Measurements from ENCODE around the gene EFCC1.

The EFCC1 gene

DNA sequence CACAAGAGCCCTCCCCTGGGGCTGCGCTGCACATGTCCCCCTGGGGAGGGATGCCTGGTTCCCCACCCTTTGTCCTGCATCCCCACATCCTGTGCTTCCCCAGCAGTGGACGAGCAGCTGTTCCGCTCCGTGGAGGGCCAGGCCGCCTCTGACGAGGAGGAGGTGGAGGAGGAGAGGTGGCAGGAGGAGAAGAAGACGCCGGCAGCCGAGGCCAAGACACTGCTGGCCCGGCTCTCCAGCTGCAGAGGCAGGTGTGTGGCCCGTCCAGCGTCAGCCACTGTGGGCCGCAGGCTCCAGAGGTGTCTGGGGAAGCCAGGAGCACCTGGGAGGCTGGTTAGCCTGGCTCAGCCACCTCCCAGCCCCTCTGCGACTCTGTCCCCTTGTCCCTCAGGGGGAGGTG is 31.6 kb downstream of the EFCC1 start:
- DNase-seq (ENCODE audit: low spot score) = no peak

DNA sequence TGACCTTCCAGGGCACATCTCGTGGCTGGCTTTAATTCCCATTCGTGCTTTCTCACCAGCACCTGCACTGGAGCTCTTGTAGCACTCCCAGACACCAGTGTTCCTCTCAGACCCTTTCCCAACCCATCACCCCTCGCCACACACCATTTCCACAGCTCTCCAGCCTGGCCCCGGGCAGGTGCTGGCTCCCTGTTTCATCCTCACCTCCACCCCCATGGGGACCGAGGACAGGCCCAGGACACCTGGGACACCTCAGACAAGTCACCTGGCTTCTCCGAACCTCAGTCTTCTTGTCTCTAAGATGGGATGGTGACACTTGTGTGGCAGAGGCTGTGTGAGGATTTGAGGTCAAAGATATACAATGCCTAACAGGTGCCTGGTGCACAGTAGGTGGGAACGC is 32.0 kb downstream of the EFCC1 start:
- DNase-seq (ENCODE audit: low spot score) = no peak

DNA sequence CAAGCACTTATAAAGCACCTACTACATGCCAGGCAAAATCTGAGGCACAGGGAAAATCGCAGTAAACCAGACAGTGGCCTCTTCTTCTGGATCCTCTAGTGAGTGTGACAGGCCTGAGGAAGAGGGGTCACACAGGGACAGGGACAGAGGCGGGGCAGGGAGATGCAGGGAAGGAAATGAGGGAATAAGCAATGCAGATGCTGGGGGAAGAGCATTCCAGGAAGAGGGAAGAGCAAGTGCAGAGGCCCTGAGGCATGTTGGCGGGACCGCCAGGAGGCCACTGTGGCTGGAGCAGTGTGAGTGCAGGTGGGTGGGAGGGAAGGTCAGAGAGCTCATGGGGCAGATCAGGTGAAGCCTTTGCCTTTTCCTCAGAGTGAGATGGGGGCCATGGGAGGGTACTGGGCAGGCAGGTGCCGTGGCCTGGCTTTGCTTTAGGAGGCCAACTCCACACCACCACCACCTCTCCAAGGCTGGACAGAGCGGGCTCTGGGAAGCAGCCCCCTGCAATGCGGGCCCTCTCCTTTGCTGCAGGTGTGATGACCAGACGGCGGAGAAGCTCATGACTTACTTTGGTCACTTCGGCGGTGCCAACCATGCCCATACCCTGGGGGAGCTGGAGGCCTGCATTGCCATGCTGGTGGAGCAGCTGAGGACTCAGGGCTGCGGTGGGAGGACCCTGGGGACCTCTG is 32.7 kb downstream of the EFCC1 start:
- no peak for DNase-seq (ENCODE audit: low spot score)

DNA sequence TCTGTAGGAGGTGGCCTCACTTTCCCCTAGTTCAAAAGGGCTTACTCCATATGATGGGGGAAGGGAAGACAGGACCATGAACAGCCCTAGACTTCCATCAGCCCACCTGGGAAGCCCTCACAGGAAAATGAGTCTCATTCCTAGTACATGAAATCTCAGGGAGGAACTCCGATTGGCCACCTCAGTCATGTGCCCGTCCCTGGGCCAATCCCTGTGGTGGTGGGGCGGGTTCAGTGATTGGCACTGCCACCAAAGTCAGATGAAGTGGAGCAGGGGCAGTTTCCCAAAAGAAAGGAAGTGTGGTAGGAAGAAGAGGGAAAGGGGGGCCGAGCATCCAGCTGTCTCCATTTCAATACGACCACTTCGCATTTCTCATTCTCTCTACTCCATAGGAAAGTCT is 33.5 kb downstream of the EFCC1 start:
- no peak for DNase-seq (ENCODE audit: low spot score)

DNA sequence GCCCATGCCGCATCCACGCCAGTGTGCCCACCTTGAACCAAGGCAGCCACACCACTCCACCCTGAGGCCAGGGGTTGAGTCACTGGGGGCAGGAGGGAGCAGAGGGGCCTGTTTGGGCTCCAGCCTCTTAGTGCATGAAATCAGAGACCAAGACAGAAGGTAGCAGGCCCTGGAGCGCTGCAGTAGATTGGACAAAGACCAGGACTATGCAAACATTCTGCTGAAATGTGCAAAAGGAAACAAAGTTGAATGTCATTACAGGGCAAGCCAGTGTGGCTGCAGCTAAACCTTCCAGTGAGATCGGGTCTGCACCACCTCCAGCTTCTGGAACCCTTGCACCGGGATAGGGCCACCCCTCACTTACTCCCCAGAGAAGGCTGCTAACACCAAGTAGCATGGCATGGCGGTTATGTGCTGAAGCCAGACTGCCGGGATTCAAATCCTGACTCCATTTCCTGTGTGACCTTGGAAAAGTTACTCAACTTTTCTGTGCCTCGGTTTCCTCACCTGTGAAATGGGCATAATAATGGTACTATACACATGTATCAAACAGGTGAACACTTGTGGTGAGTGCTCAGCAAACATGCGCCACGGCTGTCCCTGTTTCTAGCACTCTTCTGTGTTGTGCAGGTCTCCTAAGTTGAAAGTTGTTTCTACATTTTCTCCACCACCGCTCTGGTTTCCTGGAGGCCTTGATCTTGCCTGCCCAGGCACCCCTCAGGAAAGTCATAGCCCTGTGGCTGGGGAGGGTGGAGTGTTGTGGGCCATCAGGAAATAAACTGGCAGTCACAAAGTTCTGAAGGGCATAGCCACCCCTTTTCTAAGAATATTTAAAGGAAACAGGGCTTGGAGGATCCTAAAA is 34.5 kb downstream of the EFCC1 start:
- no peak for DNase-seq (ENCODE audit: low spot score)

DNA sequence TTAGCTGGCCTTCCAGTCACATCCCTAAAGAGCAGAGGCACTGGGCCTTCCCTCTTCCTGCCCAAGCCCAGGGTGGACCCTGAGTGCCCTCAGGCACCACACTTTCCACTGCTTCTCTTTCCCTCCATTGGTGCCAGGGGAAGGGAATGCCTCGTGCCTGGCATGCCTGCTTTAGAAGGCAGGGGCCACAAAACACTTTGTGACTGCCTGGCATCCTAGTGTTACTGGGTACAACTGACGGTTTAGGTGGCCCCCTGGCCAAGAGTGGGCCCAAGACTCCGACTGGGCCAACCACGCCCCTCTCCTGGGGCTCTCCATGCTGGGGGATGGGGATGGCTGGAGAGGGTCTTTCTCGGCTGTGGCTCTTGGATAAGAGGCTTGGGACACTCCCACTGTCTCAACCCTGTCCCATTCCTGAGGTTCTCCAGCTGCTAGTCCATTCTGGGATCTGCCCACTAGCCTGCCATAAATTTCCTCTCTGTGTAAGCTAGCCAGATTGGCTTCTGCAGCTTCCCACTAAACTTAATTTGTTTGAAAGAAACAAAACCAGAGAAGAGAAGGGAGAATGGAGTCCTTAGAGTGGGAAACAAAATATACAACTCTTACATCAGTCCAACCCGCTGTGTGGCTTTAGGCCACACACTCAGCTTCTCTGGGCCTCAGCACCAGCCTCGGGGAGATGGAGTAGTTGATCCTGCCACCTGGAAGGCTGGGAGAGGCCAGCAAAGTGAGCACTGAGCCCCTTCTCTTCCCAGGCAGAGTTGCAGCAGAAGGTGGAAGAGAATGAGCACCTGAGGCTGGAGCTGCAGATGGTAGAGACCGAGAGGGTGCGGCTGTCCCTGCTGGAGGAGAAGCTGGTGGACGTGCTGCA is 35.4 kb downstream of the EFCC1 start:
- DNase-seq (ENCODE audit: low spot score) = no peak

GRCh38 chr3:129037093-129037419 is 36.0 kb downstream of the EFCC1 start:
- no peak for DNase-seq (ENCODE audit: low spot score)

DNA sequence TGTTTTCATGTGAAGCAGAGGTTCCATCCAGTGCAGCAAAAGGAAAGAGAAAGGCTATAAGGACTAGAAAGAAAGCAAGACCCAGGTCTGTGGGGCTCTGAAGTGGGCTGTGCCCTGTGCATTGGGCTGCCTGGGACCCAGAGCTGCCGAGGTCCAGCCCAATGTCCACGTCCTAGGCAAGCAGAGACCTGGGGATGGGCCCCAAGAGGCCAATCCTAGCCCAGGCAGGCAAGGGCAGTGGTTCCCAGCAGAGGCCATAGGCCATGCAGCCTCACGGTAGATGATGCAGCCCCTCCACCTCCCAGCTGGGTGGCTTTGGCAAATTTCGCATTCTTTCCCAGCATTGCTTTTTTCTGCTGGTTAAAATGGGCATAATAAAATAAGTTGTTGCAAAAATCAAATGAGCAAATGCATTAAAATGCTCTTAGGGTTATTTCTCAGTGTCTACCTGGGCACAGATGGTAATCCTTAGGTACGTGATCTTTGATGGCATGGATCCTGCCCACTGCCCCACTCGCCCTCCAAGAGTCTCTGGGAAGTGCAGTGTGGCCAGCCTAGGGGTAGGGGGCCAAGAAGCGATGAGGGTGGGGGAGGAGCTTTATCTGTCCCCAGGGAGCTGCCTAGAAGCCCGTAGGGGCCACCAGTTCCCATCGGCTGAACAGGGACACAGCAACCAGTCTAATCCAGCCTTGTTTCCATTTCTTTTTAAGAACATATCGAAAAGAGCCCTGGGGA is 37.2 kb downstream of the EFCC1 start:
- DNase-seq (ENCODE audit: low spot score) = no peak

DNA sequence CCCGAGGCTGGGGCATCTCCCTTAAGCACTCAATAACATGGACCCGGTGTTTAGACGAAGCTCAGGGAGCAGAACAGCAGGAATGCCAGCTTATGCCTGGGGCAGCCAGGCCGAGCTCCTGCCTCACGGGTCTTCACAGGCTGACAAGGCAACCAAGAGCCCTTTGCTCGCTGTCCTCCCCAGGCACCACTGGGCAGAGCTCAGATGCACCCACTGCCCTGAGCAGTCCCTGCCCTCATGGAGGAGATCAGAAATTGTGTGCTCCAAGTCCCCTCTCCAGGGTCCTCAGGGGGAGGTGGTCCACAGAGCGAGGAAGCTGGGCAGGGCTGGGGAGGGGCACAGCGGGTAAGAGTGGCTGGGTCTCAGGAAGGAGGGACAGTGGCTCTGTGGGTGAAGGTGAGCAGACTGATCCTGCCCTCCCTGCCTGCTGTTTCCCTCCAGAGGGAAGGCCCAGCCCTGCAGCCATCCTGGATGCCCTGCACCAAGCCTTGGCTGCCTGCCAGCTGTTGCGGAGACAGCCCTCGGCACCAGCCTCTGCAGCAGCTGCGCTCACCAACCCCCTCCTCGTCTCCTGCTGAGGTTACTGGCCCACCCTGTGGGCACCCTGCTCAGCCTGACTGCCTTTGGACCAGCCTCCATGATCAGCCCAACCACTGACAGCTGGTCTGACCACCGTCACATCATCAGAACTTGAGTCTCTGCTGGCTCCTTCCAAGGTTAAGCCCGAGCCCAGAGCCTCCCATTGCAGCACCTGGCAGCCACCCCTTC is 38.4 kb downstream of the EFCC1 start:
- DNase-seq (ENCODE audit: low spot score) = no peak

- no peak for DNase-seq (ENCODE audit: low spot score)
Measured at GRCh38 chr3:129040039-129040336, 38.9 kb downstream of the EFCC1 start.

- no peak for DNase-seq (ENCODE audit: low spot score)
Measured at GRCh38 chr3:129040579-129041300, 39.6 kb downstream of the EFCC1 start.

DNA sequence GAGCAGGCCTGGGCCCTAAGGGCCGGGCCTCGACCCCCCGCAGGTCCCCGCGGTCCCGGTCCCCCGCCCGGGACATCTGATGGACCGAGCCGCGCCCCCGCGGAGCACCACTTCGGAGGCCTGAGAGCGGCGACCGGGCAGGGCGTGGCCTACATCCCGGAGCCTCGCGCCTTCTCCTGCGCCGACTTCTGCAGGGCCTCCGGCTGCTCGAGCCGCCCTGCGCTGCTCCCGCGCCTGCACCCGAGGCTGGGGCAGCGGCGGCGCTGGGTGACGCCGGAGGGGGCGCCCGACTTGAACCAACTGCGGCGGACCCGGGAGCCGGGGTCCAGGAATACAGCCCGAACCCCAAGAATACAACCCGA is 44.6 kb downstream of the EFCC1 start:
- DNase-seq (ENCODE audit: low spot score) = no peak

GRCh38 chr3:129046037-129046731 is 45.1 kb downstream of the EFCC1 start:
- no peak for DNase-seq (ENCODE audit: low spot score)

- no peak for DNase-seq (ENCODE audit: low spot score)
Measured at GRCh38 chr3:129046732-129047552, 45.8 kb downstream of the EFCC1 start.

- no peak for DNase-seq (ENCODE audit: low spot score)
Measured at GRCh38 chr3:129047553-129047839, 46.4 kb downstream of the EFCC1 start.

- no peak for DNase-seq (ENCODE audit: low spot score)
Measured at GRCh38 chr3:129050556-129051295, 49.6 kb downstream of the EFCC1 start.

DNA sequence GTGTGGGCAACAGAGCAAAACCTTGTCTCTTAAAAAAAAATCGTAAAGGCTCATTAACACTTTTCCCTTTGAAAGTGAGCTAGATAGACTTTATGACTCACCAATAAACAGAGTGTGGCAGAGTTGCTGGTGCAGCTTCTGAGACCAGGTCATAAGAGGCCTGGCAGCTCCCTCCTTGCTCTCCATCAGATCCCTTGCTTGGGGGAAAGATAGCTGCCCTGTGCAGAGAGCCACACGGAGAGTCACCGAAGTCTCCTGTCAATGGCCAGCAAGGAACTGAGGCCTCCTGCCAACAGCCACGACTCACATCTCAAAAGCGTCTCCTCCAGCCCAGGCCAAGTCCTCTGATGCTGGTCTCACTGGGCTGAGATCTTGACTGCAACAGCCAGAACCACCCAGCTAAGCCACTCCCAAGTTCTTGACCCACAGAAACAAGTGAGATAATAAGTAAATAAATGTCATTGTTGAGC is 50.8 kb downstream of the EFCC1 start:
- DNase-seq (ENCODE audit: low spot score) = no peak

- DNase-seq (ENCODE audit: low spot score) = no peak
Measured at GRCh38 chr3:129052675-129053074, 51.6 kb downstream of the EFCC1 start.

DNA sequence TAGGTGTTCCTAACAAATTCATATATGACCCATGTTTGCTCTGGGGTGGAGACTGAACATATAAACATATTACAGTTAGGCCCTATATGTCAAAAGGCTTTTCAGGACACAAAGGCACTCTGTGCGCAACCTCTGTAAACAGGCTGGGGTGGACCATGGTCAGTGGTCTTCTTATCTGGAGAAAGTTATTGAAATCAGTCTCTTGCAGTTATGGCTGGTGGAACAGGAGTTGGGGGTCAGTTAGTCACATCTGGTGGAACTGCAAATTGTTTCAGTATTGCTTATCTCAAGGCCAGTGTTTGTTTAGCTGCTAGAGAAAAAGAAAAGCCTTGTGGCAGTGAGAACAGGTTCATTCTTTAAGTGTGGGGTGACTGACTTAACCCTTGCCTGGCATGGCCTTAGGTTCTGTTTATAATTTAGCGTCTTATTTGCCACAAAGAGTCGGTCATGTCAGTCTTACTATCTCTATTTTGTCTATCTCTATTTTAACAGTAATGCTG is 53.6 kb downstream of the EFCC1 start:
- DNase-seq (ENCODE audit: low spot score) = no peak
